Loucy (cell line): ENCODE results near the gene SDE2.
"Not testable (repeated sequence)": the region's sequence is repeated elsewhere in the genome, so short reads cannot be mapped to it uniquely, and the experiment has no call there.

Experiments used
- H2AFZ ChIP-seq: fragments of 200-600 bp; sonication (generic); 2 replicates; pipeline ENCODE4 v1.6.0; 2016; ENCODE audit warnings: antibody characterized with exemption, mild to moderate bottlenecking, low read length, moderate library complexity
- H3F3A ChIP-seq: fragments of 200-600 bp; 2 replicates; pipeline ENCODE4 v1.6.0; 2016; ENCODE audit warnings: antibody characterized with exemption, low read depth, mild to moderate bottlenecking
- H3K27me3 ChIP-seq: fragments of 200-600 bp; sonication (generic); 2 replicates; pipeline ENCODE4 v1.6.1; 2014; ENCODE audit warnings: low read length, mild to moderate bottlenecking; ENCODE audit not compliant: insufficient read depth, poor library complexity, severe bottlenecking
- H3K36me3 ChIP-seq: fragments of 200-600 bp; sonication (generic); 2 replicates; pipeline ENCODE4 v1.6.1; 2016; ENCODE audit warnings: low read length; ENCODE audit not compliant: insufficient read depth
- H3K4me1 ChIP-seq: fragments of 200-600 bp; sonication (generic); 2 replicates; pipeline ENCODE4 v1.5.1; 2014; ENCODE audit warnings: low read length, mild to moderate bottlenecking; ENCODE audit not compliant: insufficient read depth, poor library complexity, severe bottlenecking
- H3K4me2 ChIP-seq: fragments of 200-600 bp; sonication (generic); 2 replicates; pipeline ENCODE4 v1.6.0; 2014; ENCODE audit warnings: antibody characterized with exemption, low read length, low read depth, mild to moderate bottlenecking; ENCODE audit not compliant: poor library complexity, severe bottlenecking
- H3K4me3 ChIP-seq: fragments of 200-600 bp; sonication (generic); 2 replicates; pipeline ENCODE4 v1.5.1; 2014; ENCODE audit warnings: low read length, mild to moderate bottlenecking, mixed read lengths; ENCODE audit not compliant: poor library complexity, severe bottlenecking
- H3K79me2 ChIP-seq: fragments of 200-600 bp; sonication (generic); 2 replicates; pipeline ENCODE4 v1.6.1; 2014; ENCODE audit warnings: low read length; ENCODE audit not compliant: insufficient read depth
- H3K9ac ChIP-seq: fragments of 200-600 bp; sonication (generic); 2 replicates; pipeline ENCODE4 v1.6.0; 2014; ENCODE audit warnings: mild to moderate bottlenecking, low read depth, low read length, moderate library complexity; ENCODE audit not compliant: poor library complexity, severe bottlenecking
- H3K9me2 ChIP-seq: fragments of 200-600 bp; sonication (generic); replicated peaks from 2 replicates; pipeline ENCODE4 v1.6.1; 2016; ENCODE audit warnings: low read depth, low read length, mixed read lengths
- H3K9me3 ChIP-seq: fragments of 200-600 bp; sonication (generic); 2 replicates; pipeline ENCODE4 v1.6.1; 2014; ENCODE audit warnings: mild to moderate bottlenecking, antibody characterized with exemption, low read length, low read depth; ENCODE audit not compliant: insufficient read depth
- H4K20me1 ChIP-seq: fragments of 200-600 bp; sonication (generic); 2 replicates; pipeline ENCODE4 v1.6.0; 2014; ENCODE audit warnings: antibody characterized with exemption, low read length, mild to moderate bottlenecking; ENCODE audit not compliant: insufficient read depth, poor library complexity, severe bottlenecking
- EZH2phosphoT487 ChIP-seq: fragments of 200-600 bp; IDR thresholded peaks from 2 replicates; pipeline ENCODE4 v1.6.1; 2018; ENCODE audit warnings: antibody characterized with exemption, mild to moderate bottlenecking, moderate library complexity, borderline replicate concordance
- TF ChIP-seq, protein P1 (sequence below): fragments of 200-600 bp; sonication (generic); conservative IDR thresholded peaks from 2 replicates; pipeline ENCODE4 v1.5.1; 2014; ENCODE audit warnings: mild to moderate bottlenecking, antibody characterized with exemption, low read length

The SDE2 gene

DNA sequence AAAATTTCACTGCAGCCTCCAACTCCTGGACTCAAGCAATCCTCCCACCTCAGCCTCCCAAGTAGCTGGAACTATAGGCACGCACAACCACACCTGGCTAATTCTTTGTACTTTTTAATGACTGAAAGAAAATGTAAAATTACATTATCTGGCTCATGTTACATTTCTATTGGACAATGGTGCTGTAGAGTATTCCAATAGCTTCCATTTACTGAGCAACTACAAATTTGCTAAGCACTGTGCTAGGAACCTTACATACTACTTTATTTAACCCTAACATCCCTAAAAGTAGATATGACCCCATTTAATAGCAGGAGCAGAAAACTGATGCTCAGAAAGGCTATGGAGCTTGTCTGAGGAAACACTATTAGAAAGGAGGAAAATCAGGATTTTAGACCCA, 19.7 kb downstream of the SDE2 start:
- no peaks in the 10 kb centered on the region for H3K79me2 ChIP-seq
- TF ChIP-seq, protein P1, sequence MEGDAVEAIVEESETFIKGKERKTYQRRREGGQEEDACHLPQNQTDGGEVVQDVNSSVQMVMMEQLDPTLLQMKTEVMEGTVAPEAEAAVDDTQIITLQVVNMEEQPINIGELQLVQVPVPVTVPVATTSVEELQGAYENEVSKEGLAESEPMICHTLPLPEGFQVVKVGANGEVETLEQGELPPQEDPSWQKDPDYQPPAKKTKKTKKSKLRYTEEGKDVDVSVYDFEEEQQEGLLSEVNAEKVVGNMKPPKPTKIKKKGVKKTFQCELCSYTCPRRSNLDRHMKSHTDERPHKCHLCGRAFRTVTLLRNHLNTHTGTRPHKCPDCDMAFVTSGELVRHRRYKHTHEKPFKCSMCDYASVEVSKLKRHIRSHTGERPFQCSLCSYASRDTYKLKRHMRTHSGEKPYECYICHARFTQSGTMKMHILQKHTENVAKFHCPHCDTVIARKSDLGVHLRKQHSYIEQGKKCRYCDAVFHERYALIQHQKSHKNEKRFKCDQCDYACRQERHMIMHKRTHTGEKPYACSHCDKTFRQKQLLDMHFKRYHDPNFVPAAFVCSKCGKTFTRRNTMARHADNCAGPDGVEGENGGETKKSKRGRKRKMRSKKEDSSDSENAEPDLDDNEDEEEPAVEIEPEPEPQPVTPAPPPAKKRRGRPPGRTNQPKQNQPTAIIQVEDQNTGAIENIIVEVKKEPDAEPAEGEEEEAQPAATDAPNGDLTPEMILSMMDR, result no peak
- no peak for TF ChIP-seq EZH2phosphoT487
- H3K4me2 ChIP-seq, result no peak overlapping the region
- H3K27me3 ChIP-seq, result no peaks in the 10 kb centered on the region
- no peaks in the 10 kb centered on the region; the same call in 1 of the 2 replicates for H3F3A ChIP-seq
- no peaks in the 10 kb centered on the region for H3K9me3 ChIP-seq
- peaks cover 43% of the 10 kb centered on the region for H3K36me3 ChIP-seq
- no peak overlapping the region for H3K4me3 ChIP-seq
- no peak overlapping the region for H2AFZ ChIP-seq
- peaks cover 8% of the 10 kb centered on the region for H3K4me1 ChIP-seq
- H3K9me2 ChIP-seq, result no peaks in the 10 kb centered on the region
- H4K20me1 ChIP-seq, result no peaks in the 10 kb centered on the region
- no peak overlapping the region for H3K9ac ChIP-seq

DNA sequence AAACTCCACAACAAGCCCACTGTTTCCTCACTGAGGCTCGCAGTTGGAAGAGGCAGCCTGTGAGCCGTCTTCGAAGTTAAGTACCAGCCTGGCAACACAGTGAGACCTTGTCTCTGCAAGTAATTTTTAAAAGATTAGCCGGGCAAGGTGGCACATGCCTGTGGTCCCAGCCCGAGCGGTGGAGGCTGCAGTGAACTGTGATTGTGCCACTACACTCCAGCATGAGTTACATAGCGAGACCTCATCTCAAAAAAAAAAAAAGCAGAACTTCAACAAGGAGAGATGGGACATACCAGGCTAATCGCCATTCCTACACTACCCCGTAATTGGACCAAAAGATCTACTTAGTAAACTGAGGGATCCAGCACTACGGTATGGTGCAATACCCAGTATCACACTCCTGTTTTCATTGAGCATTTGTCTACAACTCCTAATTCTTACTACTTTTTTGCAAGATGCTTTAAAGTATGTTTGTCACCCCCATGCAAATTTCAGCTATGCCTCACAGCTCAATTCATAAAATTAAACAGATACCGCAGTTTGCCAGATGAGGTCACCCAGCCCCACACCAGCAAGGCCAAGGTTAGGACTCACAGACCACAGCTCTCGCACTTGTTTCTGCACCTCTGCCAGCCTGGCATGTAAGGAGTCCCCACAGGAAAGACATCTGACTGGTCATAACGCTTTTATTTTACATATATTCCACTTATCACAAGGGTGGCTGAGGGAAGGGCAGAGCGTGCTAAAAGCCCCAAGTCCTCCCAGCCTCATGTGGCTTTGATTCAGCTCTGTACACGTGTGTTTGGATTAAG, 21.0 kb downstream of the SDE2 start:
- H3K36me3 ChIP-seq, result peaks cover 31% of the 10 kb centered on the region

DNA sequence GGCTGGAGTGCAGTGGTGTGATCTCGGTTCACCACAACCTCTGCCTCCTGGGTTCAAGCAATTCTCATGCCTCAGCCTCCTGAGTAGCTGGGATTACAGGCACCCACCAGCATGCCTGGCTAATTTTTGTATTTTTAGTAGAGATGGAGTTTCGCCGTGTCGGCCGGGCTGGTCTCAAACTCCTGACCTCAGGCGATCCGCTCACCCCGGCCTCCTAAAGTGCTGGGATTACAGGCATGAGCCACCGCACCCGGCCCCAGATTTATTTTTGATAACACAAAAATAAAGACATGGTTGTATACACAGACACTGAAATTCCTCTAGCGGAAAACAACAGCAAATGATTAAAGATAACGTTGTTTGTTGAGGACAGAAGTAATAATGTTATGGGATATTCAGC, 24.0 kb downstream of the SDE2 start:
- H3K4me2 ChIP-seq, H3F3A ChIP-seq, H3K4me3 ChIP-seq: not testable (repeated sequence)

More for the DNA sequence above, 21.0 kb downstream of the SDE2 start:
- no peaks in the 10 kb centered on the region for H4K20me1 ChIP-seq
- no peaks in the 10 kb centered on the region for H3K9me2 ChIP-seq
- H3K4me1 ChIP-seq, result peaks cover 8% of the 10 kb centered on the region
- H2AFZ ChIP-seq, result no peak overlapping the region
- no peaks in the 10 kb centered on the region; the same call in 1 of the 2 replicates for H3F3A ChIP-seq
- H3K4me2 ChIP-seq, result peak overlapping the region; percentile 22
- no peak overlapping the region for H3K4me3 ChIP-seq
- no peaks in the 10 kb centered on the region for H3K27me3 ChIP-seq
- no peaks in the 10 kb centered on the region for H3K9me3 ChIP-seq
- H3K9ac ChIP-seq, result no peak overlapping the region
- H3K79me2 ChIP-seq, result no peaks in the 10 kb centered on the region
- TF ChIP-seq, protein P1, result peak; percentile 52
- TF ChIP-seq EZH2phosphoT487, result no peak

DNA sequence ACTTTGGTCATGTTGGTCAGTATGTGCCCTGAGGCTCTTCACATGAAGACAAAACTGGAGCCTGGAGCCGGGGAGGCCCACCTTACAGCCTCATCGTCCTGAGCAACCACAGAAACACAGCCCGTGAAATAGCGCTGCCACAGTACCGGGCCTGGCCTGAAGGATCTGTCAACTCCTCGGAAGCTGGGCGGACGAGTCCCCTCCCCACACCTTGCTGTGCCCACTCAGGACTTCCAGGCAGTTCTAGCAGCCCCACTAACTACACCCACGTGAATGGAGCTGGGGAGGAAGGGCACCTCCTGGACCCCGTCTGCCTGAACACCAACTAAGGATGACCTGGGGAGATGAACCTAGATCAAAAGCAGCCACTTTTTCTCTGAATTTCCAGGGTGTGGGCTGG, 24.7 kb downstream of the SDE2 start:
- H3K9me2 ChIP-seq, result no peaks in the 10 kb centered on the region
- H3K27me3 ChIP-seq, result no peaks in the 10 kb centered on the region
- H3K79me2 ChIP-seq, result no peaks in the 10 kb centered on the region
- H4K20me1 ChIP-seq, result no peaks in the 10 kb centered on the region
- H3K36me3 ChIP-seq, result peaks cover 2% of the 10 kb centered on the region; the same call in 1 of the 2 replicates
- no peak overlapping the region for H3K9ac ChIP-seq
- no peak overlapping the region for H3K4me3 ChIP-seq
- H3K4me2 ChIP-seq, result no peak overlapping the region
- no peak overlapping the region for H2AFZ ChIP-seq
- H3K9me3 ChIP-seq, result no peaks in the 10 kb centered on the region
- TF ChIP-seq EZH2phosphoT487, result no peak
- TF ChIP-seq, protein P1, result no peak
- no peaks in the 10 kb centered on the region for H3F3A ChIP-seq
- peaks cover 8% of the 10 kb centered on the region for H3K4me1 ChIP-seq

More for the DNA sequence above, 24.0 kb downstream of the SDE2 start:
- not testable (repeated sequence) for H3K9ac ChIP-seq, H3K79me2 ChIP-seq, H3K36me3 ChIP-seq, H3K9me2 ChIP-seq, H3K9me3 ChIP-seq, H3K27me3 ChIP-seq, H3K4me1 ChIP-seq, H2AFZ ChIP-seq, H4K20me1 ChIP-seq
